Esophagus (tissue), 2 donors: ENCODE measurements around the gene COL13A1. TPM values are rescaled to one million over a fixed set of nuclear protein-coding genes. Genes with fewer than 3 reads are reported as not detected.

Experiments
- H3K27ac ChIP-seq, 2 donors: one replicate each; pipeline ENCODE4 v1.5.1; 2013; ENCODE audit warnings: low read depth in 2 of 2, mild to moderate bottlenecking in 2 of 2, inconsistent platforms in 1 of 2, low read length in 1 of 2, moderate library complexity in 1 of 2
- H3K27me3 ChIP-seq, 2 donors: one replicate each; pipeline ENCODE4 v1.6.1; 2013; ENCODE audit warnings: low read length in 2 of 2, control low read depth in 1 of 2, mild to moderate bottlenecking in 1 of 2; ENCODE audit not compliant: insufficient read depth in 2 of 2, control insufficient read depth in 1 of 2
- H3K36me3 ChIP-seq, 2 donors: one replicate each; pipeline ENCODE4 v1.6.1; 2013; ENCODE audit warnings: low read length in 1 of 2; ENCODE audit not compliant: control insufficient read depth in 2 of 2, insufficient read depth in 2 of 2
- H3K4me1 ChIP-seq, 2 donors: one replicate each; pipeline ENCODE4 v1.6.1; 2013; ENCODE audit warnings: low read length in 1 of 2; ENCODE audit not compliant: control insufficient read depth in 2 of 2, insufficient read depth in 2 of 2
- H3K4me3 ChIP-seq, 2 donors: one replicate each; pipeline ENCODE4 v1.5.1; 2013; ENCODE audit warnings: low read length in 2 of 2, mild to moderate bottlenecking in 2 of 2, low read depth in 1 of 2, moderate library complexity in 1 of 2
- H3K9me3 ChIP-seq, 2 donors: one replicate each; pipeline ENCODE4 v1.6.1; 2013; ENCODE audit warnings: mild to moderate bottlenecking in 2 of 2, low read depth in 1 of 2, low read length in 1 of 2, moderate library complexity in 1 of 2; ENCODE audit not compliant: control insufficient read depth in 2 of 2, insufficient read depth in 1 of 2
- WGBS, 2 donors: extraction: QIAGEN DNeasy Blood & Tissue Kit; methylation state at CpG; one replicate each; pipeline ENCODE4 v1.1.7; 2013; 5-methylcytosine and 5-hydroxymethylcytosine counted together
- polyA plus RNA-seq, 2 donors: library from polyadenylated mRNA; stranded (reverse); fragments of 200-250 nt; gene quantifications; one replicate each; pipeline ENCODE4 v1.2.3, GENCODE V29; 2013
- donor health status: healthy with polysubstance abuse.
- donor health status: Bipolar disorder and iron deficiency.

Gene COL13A1
- polyA plus RNA-seq, 2 donors = 0.95 to 2.0 TPM

DNA sequence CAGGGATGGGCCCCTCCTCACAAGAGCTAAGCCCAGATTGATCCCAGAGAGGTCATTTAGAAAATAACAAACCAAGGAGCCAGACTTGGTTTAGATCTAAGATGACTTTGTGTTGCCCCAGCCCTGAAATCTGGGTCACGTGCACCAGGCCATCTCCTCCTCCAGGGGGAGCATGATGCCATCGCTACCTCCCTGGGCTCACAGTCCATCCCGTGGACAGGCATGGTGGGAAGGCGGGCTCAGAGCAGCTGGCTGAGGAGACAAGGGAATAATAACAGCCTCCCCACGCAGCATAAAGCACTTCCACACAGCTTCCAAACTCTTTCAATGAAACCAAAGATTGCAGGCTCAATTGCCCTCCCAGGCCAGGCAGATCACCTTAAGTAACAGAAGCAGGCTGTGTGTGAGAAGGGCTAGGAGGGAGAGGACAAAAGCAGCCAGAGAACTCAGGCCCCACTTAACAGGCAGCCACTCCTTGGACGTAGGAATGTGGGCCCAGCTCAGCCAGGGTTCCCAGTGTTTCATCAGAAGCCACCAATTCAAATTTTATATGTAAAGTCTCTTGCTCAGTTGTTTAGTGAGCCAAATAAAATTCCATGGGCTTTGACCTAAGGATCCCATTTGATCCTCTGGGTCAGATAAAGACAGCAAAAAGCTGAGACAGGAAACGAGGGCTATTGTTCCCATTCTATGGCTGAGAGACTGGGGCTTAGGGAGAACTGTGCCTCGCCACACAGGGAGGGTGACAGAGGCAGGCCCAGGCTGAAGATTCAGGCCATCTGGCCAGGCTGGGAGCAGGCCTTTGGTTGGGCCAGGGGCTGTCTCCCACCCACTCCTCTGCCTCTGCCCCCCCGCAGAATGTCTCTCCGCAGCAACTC, 100.2 kb downstream of the COL13A1 start:
- Histone ChIP-seq H3K9me3 (no peaks in the 10 kb centered on the region), H3K36me3 (no peaks in the 10 kb centered on the region), H3K27ac (no peak overlapping the region), H3K4me3 (no peak overlapping the region), H3K27me3 (no peaks in the 10 kb centered on the region), H3K4me1 (peaks cover 0 to 3% of the 10 kb centered on the region in 2 donors)
- 67 to 72% methylated on average over 10 of the region's 10 CpGs for WGBS, 2 donors

DNA sequence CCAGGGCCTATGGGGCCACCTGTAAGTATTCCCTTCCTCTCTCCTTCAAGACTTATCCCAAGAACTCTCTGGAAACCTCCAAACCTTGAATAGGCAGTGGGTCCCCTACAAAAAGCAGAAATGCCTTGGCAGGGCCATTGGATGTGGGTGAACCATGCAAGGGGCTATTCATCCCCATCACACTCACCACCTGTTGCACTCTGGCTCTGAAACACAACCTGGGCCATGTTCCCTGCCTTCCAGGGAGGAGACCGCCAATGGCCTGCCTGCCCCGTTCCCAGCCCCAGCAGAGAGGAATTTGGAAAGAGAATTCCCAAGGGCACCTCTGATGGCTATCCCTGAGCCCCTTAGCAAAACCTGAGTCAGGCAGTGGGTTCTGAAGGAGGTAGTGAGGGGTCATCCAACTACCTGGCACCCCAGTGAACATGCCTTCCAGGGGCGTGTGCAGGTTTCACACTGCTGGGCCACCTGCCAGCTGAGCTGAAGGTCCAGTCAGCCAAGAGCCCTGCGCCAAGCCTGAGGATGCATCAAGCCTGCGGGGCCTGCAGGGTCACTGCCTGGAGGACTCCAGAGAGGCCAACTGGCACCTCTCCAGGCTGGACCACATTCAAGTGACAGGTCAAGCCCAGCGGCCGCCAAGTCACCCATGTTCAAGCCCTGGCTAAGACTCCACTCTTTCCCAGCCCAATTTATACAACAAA, 101.3 kb downstream of the COL13A1 start:
- Histone ChIP-seq H3K27me3 (no peaks in the 10 kb centered on the region), H3K4me3 (no peak overlapping the region), H3K27ac (no peak overlapping the region), H3K4me1 (peaks cover 0 to 3% of the 10 kb centered on the region in 2 donors), H3K36me3 (no peaks in the 10 kb centered on the region), H3K9me3 (no peaks in the 10 kb centered on the region)
- WGBS, 2 donors = 53 to 58% methylated on average over 7 of the region's 7 CpGs

- no peaks in the 10 kb centered on the region for H3K9me3 ChIP-seq
- H3K4me3 ChIP-seq = no peak overlapping the region
- H3K36me3 ChIP-seq = no peaks in the 10 kb centered on the region
- no peak overlapping the region for H3K27ac ChIP-seq
- WGBS, 2 donors = 95 to 97% methylated on average over 5 of the region's 5 CpGs
- no peaks in the 10 kb centered on the region for H3K27me3 ChIP-seq
- H3K4me1 ChIP-seq = peaks cover 0 to 3% of the 10 kb centered on the region in 2 donors
These were observed 102.8 kb downstream of the COL13A1 start for GRCh38 chr10:69904533-69904932.

- Histone ChIP-seq H3K27ac (no peak overlapping the region), H3K4me1 (peaks cover 2 to 6% of the 10 kb centered on the region in 2 donors), H3K9me3 (no peaks in the 10 kb centered on the region), H3K27me3 (no peaks in the 10 kb centered on the region), H3K4me3 (no peak overlapping the region), H3K36me3 (no peaks in the 10 kb centered on the region)
- WGBS, 2 donors = 94 to 96% methylated on average over 4 of the region's 4 CpGs
These were observed 104.7 kb downstream of the COL13A1 start for GRCh38 chr10:69906425-69906824.

DNA sequence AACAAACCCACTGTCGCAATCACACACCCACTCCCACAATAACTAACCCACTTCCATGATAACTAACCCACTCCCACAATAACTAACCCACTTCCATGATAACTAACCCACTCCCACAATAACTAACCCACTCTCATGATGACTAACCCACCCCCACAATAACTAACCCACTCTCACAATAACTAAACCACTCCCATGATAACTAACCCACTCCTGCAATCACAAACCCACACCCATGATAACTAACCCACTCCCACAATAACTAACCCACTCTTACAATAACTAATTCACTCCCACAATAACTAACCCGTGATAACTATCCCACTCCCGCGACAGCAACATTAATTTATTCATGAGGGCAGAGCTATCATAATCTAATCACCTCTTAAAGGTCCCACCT, 105.8 kb downstream of the COL13A1 start:
- H3K4me1 ChIP-seq = peaks cover 4 to 6% of the 10 kb centered on the region in 2 donors
- 88 to 95% methylated on average over 4 of the region's 4 CpGs for WGBS, 2 donors
- no peak overlapping the region for H3K27ac ChIP-seq

GRCh38 chr10:69908124-69908523, 106.4 kb downstream of the COL13A1 start:
- Histone ChIP-seq H3K36me3 (no peaks in the 10 kb centered on the region), H3K9me3 (no peaks in the 10 kb centered on the region), H3K4me3 (no peak overlapping the region), H3K27ac (no peak overlapping the region), H3K27me3 (no peaks in the 10 kb centered on the region), H3K4me1 (peaks cover 4 to 9% of the 10 kb centered on the region in 2 donors)
- WGBS, 2 donors = 84 to 90% methylated on average over 6 of the region's 6 CpGs

More for the DNA sequence above, 105.8 kb downstream of the COL13A1 start:
- Histone ChIP-seq H3K27me3 (no peaks in the 10 kb centered on the region), H3K9me3 (no peaks in the 10 kb centered on the region), H3K4me3 (no peak overlapping the region), H3K36me3 (no peaks in the 10 kb centered on the region)

DNA sequence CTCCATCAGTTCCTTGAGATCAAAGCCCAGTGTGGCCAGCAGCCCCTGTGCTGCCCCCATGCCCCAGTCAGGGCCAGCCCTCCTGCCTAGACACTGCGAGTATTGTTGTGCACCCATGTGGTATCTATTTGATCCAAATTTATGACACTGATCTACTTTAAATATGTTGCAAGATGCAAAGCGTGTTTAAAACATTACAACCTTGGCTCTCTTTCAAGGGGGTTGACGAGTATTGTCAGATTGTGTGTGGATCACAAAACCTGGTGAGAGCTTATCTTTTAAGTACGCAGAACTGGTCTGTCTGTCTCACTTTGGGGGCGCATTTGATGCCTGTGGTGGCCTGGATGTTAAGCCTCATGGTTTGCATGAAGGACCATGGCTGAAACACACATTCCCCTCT, 108.9 kb downstream of the COL13A1 start:
- Histone ChIP-seq H3K4me3 (no peak overlapping the region), H3K9me3 (no peaks in the 10 kb centered on the region), H3K36me3 (no peaks in the 10 kb centered on the region), H3K27me3 (no peaks in the 10 kb centered on the region), H3K27ac (no peak overlapping the region), H3K4me1 (peaks cover 3 to 9% of the 10 kb centered on the region in 2 donors)
- WGBS, 2 donors = 78 to 84% methylated on average over 5 of the region's 5 CpGs

DNA sequence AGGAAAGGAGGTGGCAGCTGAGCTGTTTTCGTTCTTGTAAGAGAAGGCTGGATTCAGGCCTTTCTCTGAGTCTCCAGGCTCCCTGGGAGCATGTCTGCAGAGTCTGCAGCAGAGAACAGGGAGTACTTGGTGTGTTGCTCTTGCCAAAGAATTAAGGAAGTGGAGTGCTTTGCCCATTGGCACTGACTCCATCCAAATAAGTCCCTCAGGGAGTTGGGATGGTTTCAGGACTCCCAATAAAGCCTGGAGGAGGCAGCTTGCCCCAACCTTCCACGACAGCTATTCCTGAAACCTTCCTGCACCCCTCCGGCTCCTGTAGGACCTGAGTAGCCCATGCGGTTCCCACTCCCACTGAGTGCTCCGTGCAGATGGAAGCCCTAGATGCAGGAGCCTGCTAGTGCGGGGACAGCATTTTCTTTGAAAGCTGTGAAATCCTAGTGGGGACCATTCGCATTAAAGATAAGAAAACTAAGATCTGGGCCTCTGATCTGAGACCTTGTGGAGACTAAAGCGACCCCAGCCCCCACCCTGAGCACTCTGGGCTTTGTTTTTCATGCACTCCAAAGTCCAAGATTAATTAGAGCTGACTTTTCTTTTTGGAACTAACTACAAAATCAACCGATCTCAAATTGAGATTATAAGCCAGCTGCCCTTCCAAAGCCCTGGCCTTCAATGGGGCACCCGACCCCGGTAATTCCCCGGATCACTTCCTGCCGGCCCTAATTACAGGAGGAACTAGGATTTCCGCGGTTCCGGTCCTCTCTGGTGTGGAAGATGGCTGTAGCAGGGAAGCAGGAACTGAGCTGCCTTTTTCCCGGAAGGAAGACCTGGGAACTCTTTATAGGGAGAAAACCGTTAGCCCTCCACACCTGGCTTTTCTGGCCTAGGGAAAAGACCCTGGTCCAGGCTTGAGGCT, 110.2 kb downstream of the COL13A1 start:
- no peak overlapping the region for H3K4me3 ChIP-seq
- peak overlapping the region in 1 of 2 donors; percentile 64 for H3K27ac ChIP-seq
- no peaks in the 10 kb centered on the region for H3K27me3 ChIP-seq
- no peaks in the 10 kb centered on the region for H3K9me3 ChIP-seq
- no peaks in the 10 kb centered on the region for H3K36me3 ChIP-seq
- WGBS, 2 donors = 50 to 56% methylated on average over 18 of the region's 18 CpGs
- peaks cover 3 to 9% of the 10 kb centered on the region in 2 donors for H3K4me1 ChIP-seq

DNA sequence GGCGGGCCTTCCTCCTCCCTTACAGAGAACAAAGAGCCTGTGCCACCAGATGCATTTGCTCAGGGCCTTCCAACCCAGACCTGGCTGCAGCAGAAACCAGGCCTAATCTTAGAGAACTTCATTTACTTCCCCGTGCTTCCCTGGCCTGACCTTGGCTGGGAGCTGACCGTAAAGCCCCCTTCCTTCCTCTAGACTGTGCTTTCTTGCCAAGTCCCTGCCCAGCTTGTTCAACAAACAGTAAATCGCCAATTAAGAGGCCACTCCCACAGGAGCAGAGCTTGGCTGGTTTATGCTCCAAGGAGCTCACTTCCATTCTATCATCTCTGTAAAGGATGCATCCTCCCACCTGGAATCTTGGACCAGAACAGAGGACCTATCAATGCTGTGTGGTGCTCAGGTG, 110.9 kb downstream of the COL13A1 start:
- H3K9me3 ChIP-seq = no peaks in the 10 kb centered on the region
- H3K4me1 ChIP-seq = peaks cover 3 to 9% of the 10 kb centered on the region in 2 donors
- H3K27me3 ChIP-seq = no peaks in the 10 kb centered on the region
- WGBS, 2 donors = 28 to 43% methylated on average over 4 of the region's 4 CpGs
- H3K4me3 ChIP-seq = no peak overlapping the region
- H3K27ac ChIP-seq = no peak overlapping the region
- H3K36me3 ChIP-seq = no peaks in the 10 kb centered on the region
